HG02642 (cell line): ENCODE measurements around the gene MBOAT1.
A peak's percentile ranks its signal among the peaks of the same experiment; 100 is the strongest.
"Not testable (repeated sequence)": the region's sequence is repeated elsewhere in the genome, so short reads cannot be mapped to it uniquely, and the experiment has no call there.

Source experiments
- ATAC-seq: cut with Tn5 transposase; IDR thresholded peaks from one replicate; pipeline ENCODE4 v1.9.1; 2021; ENCODE audit warnings: mild to moderate bottlenecking; ENCODE audit not compliant: unreplicated experiment, poor library complexity

The MBOAT1 gene

DNA sequence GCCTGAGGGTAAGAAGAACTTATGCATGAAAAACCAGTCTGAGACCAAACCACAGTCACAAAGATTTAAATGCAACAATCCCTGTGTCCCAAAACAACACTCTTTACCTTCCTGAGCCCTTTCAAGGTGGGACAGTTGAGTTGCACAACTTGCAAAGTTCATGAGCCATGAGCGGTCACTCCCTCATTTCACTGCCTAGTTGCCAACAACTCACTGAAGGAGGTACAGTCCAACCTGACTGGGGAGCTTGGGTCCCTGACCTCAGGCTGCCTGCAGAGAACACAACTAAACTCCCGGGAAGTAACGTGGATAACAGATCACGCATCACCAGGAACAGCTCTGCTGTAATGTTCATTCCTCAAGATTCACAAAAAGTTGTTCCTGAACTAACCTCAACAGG, 69.4 kb downstream of the MBOAT1 start:
- no peak for ATAC-seq

DNA sequence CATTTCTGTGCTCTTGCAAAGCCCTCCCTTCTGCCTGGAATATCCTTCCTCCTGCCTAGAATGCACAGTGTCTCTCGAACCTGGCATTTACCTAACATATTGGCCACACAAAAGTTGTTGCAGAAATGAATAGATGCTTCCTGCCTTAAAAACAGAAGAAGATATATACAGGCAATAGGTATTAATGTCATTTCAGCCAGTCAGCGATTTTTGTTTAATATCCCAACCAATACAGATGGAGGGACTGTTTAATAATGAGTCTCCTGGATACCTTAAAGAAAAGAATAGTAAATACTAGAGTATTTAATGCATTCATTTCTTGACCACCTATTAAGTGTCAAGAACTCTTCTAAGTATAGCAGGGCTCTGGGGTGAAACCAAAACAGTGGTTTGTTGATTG, 70.3 kb downstream of the MBOAT1 start:
- ATAC-seq = no peak

DNA sequence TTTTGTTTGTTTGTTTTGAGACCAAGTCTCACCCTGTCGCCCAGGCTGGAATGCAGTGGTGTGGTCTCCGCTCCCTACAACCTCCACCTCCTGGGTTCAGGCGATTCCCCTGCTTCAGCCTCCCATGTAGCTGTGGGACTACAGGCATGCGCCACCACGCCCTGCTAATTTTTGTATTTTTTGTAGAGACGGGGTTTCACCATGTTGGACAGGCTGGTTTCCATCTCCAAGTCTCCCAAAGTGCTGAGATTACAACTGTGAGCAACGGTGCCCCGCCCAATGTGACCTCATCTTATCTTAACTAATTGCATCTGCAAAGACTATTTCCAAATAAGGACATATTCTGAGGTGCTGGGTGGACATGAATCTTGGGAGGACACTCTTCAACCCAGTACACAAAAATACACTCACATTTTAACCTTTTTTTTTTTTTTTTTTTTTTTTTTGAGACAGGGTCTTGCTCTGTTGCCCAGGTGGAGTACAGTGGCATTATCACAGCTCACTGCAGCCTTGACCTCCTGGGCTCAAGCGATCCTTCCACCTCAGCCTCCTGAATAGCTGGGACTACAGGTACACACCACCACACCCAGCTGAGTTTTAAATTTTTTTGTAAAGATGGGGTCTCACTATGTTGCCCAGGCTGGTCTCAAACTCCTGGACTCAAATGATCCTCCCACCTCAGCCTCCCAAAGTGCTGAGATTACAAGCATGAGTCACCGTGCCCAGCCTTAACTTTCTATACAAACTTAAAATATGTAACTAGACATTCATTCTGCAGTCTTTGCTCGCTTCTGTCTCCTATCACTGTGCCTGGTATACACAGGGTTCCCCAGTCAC, 72.9 kb downstream of the MBOAT1 start:
- not testable (repeated sequence) for ATAC-seq

DNA sequence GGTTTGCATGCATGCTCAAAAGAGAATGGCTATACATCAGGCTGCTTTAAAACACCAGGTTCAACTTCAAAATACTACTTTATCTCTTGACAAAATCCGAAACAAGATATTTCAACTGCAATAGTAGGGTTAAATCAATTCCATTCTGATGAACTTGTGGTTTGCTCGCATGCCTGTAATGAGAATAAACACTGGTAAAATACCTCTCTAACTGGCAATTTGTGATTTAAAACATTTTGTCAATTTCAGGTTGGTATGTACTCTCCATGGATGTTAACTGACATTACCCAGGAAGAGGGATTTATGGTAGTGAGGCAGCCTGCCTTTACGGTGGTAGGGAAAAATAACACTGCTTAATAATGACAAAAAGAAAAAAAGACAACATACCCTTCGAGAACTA, 74.4 kb downstream of the MBOAT1 start:
- no peak for ATAC-seq

DNA sequence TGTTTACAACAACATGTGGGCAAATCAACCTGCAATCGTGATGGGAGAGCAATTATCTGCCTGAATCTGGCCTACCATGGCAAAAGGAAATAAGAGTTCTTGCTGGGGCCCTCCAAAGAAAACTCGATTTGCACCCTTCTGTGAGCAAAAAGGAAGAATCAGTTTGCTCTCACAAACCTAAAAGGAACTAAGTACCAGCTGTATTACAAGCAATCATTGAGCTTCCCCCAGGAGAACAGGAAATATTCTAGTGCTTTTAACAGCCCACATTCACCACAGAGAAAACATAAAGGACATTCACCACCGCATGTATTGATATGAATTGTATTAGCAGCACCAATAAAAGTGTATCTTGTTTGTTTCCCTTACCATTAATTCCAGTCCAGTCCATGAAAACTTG, 75.0 kb downstream of the MBOAT1 start:
- ATAC-seq = no peak

DNA sequence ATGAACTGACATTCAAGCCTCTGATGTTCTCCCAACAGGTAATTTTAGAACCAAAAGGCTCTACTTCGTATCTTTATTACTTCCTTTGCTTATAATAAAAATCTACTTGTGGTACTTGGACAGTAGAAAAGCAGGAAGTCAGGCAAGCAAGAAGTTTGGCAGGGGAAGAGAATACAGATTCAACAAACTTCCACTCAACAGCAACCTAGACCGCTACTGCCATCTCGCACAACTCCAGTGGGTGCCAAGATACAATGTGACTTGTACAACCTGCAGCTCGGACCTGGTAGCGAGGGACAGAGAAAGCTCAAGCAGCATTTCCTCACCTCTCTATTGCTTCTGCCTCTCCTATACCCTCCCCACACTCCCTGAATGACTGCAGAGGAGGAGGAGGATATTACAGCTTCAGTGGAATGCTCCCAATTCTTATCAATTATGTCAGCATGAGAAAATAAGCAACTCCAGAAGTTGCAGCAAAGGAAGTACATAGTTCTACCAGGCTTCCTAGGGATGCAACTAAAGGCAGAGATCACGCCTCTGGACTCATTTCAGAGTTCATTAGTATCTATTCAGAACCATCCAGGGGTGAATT, 76.5 kb downstream of the MBOAT1 start:
- ATAC-seq = no peak

DNA sequence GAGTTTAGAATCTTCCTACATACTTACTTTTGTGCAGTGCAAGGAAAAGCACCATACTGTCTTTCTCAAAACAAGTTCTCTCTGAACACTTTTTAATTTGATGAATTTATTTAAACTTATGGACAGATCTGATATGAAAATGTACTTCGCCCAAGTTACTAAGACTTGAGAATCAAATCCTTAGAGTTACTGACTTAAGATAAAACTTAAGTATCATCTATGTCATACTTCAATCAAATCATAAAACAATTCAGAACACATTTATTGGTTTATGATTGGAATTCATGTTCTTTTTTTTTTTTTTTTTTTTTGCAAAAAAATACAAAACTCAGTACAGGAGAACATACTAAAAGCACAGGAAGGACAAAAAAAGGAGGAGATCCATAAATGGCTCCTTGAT, 77.7 kb downstream of the MBOAT1 start:
- no peak for ATAC-seq

DNA sequence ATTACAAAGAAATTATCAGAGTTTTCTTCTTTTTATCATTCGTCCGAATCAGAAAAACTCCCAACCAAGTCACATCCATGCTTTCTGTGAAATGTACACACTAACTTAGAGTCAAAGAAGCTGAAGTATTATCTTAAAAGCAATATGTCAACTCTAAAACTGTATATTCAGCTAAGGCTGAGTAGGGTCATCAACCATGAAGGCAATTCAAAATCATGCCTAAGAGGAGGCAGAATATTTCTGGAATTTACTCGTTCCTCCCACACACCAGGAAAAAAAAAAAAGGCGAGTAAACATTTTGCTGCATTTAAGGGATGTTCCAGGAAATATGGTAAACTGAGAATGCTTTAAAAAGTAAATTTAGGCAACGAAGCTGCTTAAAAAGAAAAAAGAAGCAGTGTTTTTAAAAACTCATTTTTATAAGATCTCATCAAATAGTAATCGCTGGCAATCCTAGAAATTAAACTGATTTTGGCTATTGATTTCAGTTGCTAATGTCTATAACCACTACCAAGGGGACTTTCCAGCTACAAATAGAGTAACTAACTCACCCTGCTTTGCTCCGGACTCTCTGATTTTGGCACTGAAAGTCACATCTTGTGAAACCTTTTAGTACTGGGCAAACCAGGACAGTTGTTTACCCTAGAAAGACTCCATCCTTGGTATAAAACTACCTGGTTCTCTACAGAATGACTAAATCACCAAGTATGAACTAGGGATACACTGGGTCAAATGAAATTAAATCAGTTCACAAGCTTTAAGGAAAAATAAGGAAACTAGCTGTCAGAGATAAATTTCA, 82.8 kb downstream of the MBOAT1 start:
- ATAC-seq = no peak

DNA sequence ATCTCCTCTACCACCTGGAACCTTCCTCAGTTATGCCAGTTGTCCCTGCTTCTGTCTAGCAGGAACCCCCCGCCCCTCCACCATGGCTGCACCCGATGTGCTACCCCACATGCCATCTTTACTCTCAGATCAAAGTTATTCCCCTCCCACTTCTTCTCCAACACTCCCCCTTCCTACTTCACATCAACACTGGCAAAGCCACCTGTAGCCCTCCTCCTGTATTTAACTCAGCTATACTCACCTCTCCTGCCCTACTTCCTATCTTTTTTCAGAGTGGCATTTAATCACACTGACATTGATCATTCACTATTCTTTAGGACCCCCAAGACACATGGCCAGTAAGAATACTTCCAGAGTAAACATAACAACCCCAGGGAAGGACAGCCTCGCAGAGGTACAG, 84.3 kb downstream of the MBOAT1 start:
- no peak for ATAC-seq

DNA sequence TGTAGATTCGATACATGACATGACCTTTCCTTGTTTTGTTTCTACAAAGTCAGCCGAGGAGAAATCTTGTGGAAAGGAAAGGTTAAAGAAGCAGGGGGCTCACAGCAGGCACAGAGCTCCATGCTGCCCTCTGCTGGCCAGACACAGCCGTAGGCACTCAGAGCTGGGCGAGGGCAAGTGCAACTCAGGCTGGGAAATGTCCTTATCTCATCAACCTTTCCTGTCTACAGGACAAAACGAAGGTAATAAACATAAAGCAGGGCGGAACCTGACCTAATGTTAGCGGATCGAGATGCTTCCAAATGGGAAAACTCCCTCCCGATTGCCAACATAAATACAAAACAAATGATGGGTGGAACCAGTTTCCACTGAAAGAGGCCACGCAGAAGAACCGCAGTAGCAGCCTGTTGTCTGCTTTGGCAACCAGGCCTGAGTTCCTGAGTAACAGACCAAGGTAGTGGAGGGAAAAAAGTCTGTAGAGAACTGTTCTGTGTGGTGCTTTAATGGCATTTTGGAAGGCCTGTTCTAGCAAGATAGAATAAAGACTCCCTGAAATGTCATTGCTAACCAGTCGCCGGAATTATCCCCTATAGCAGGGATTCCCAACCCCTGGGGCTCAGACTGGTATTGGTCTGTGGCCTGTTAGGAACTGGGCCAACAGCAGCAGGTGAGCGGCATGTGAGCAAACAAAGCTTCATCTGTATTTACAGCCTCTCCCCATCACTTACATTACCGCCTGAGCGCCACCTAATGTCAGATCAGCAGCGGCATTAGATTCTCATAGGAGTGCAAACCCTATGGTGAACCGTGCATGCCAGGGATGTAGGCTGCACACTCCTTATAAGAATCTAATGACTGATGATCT, 85.2 kb downstream of the MBOAT1 start:
- peak; percentile 93 for ATAC-seq

DNA sequence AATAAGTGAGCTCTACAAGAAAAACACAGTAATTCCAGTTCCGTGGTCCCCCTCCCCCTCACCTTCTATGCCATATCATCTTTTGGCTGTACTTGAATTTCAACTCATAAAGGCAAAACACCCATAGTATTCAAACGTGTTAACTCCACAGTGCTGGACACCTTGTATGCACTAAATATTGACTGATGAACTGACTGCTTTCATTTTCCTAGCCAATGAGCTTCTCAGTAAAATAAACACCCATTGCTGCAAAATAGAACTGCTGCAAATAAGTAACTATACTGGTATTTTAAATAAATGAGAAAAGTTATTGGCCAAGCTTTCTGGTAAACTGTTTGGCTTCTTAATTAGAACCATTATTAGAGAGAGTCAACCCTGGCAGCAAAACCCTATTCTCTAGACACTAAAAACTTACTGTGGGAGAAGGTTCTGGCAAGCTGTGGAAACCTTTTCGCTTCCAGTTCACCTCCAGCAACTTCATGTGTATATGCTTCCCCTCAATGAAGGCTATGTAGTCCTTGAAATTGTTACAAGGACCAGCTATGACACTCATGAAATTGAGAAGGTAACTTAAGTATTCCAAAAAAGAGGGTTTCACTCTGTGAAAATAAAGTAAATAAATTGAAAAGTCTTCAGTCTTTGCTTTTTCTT, 86.0 kb downstream of the MBOAT1 start:
- no peak for ATAC-seq

DNA sequence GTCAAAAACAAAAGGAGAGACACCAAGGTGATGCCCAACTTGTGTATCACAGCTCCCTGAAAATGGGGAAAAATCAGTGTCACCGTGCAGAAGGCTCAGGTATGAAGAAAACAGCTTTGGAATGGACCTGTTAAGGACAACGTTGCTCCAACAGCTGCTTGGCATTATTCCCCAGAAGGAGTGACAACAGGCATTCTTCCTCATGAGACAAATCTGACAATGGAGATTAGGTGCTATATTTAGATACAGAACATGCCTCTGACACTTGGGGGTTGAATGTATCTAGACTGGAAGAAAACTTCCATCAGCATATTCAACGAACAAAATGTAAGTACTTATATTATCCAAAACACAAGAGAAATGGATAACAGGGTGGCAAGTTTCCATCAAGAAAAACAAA, 87.7 kb downstream of the MBOAT1 start:
- ATAC-seq = no peak

DNA sequence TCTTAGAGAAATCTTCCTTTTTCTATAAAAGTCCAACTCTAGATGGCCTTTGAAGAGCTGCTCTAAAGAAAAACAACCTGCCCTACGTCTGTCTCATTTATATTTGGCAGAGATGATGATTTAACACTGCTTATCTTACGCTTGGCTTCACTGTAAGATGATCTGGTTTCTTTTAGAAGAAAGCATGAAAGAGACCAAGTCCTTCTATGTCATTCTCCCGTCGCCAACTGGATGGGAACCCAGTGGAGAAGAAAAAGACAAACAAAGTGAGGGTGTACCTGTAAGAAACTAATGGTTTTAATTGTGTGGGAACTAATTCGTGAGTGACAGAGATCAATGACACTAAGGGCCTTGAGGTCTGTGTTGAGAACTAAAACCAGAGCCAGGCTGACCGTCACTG, 92.8 kb downstream of the MBOAT1 start:
- ATAC-seq = no peak

DNA sequence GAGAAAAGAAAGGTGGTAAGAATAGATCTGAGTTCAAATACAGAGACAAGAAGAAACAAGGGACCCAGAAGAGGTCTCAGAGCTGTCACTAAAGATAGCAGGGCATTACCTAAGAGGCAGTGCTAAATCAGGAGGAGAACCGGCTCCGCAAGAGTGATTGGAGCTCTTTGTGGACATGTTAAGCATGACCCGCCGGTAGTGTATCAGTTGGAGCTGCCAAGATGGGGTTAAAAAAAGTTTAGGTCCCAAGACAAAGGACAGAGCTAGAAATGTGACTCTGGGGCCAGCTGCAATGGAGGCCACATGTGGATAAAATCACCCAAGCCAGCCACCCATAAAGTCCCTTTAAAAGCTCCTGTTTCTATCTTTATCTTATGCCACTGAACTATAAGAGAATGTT, 93.4 kb downstream of the MBOAT1 start:
- ATAC-seq = no peak

DNA sequence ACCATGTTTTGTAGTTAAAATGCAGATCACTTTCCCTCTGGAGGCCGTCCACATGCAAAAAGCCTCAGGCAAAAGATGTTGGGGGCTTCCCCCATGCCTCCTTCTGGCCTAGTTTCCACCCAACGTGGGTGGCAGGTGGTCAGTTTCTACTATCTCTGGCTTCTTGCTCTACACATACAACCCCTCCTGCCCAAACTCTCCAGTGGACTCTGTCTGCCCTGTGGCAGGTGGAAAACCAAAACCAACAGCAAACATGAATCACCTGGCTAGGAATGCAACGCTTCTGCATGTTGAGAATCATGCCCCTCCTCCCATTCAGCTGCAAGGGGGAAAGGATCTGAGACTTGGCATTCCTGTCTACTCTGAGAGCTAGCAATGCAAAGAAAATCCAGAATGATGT, 94.8 kb downstream of the MBOAT1 start:
- peak; percentile 80 for ATAC-seq

DNA sequence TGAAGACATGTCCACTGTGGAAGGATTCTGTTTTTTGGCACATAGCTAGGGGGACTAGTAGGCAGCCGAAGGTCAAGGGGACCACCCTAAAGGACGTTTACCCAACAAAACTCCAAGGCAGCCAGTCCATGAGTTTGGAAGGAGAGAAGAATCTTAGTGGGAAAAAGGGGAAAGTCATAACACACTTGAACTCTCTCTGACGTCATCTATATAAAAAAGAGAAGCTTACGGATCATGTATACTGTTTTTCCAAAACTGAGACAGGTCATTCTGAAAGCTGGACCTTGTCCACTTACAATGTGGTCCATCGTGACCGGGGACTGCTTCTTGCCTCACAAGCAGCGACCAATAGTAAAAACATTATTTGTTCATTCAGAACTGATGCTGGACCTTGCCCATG, 95.5 kb downstream of the MBOAT1 start:
- ATAC-seq = no peak

DNA sequence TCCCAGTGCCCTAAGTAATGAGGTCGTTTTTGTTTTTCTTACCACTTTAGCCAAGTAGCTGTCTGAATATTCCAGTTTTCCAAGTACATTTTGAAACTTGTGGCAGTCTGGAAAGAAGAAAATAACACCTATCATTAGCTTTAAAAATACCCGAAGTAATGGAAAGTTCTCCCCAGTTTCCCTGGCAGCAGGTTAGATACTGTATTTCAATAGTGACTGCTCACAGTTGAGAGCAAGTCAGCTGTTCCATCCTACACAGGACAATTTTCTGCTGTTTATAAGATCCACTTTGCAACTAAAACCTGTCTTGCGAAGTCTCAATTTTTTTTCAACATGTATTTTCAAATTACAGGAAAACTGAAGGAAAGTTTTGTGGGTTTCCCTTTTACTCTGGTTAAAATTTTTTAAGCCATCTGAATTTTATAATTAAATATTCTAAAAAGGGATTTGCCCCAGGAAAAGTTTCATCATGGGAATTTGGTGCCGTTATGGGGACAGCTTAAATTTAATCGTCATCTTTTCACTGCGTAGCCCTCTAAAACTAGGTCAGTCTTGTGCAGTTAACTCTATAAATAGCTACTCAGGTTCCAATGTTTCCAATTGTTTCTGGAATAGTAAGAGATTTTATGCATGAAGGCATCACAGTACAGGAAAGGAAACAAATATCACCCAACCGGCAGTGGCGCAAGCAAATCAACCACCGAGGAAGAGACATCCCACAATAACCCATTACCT, 96.9 kb downstream of the MBOAT1 start:
- ATAC-seq = no peak

DNA sequence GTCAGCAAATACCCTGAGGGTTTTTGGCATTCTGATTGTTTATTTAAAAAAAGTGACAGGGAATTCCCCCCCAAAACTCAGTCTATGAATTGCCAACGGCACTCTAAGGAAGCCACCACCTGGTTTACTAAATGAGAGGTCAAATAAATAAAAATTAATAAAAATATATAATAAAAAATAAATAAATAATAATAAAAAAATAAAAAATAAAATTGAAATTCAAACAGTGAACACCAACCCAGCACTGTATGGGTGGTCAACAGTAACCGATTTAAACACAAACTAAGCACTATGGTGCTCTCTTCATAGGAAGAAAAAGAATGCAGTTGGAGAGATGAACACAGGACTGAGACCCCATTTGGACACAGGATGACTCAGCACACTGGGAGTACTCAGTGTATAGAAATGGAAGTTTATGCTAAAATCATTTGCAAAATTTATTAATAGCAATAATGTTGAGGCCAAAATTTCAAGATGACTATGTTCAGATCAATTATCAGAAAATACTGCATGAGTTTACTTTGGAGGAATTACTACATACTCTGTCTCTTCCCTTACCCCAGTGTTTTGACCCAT, 98.5 kb downstream of the MBOAT1 start:
- ATAC-seq = no peak

DNA sequence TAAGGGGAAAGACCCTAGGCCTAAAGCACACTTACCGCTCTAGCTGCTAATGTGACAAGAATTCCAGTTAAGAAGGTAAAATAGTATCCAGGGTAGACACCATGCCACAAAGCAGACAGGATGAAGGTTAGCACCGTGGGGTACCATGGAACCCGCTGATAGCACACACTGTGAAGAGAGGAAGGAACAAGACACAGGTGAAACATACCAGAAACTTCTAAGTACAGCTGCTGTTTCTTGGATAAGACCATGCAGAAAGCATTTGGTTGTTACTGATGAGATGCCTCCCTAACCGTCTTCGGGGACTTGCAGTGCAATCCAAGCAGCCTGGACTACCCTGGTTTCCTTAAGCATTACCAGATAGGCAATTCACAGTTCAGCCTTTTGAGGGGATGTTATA, 99.4 kb downstream of the MBOAT1 start:
- no peak for ATAC-seq
